ENCODE measurements around the gene AP3B1.

Gene AP3B1

GRCh38 chr5:77987988-77988387 is 306.5 kb downstream of the AP3B1 start:
- no peak overlapping the region for H3K4me3 ChIP-seq (ENCODE audit: low read depth in 1 of 2, low read length in 2 of 2)
- no peaks in the 10 kb centered on the region for H3K36me3 ChIP-seq (ENCODE audit: insufficient read depth, low read length)
- H3K27me3 ChIP-seq (ENCODE audit: insufficient read depth, low read length, poor library complexity): no peaks in the 10 kb centered on the region
- H3K9me3 ChIP-seq (ENCODE audit: insufficient read depth, low read length, severe bottlenecking): no peaks in the 10 kb centered on the region
- TF ChIP-seq CTCF (IDR thresholded peaks at IDR 0.05; ENCODE audit: borderline replicate concordance, extremely low read depth, low read length, poor library complexity, severe bottlenecking) (no peak), EZH2 (IDR thresholded peaks at IDR 0.05; ENCODE audit: borderline replicate concordance, low read depth, low read length, severe bottlenecking) (no peak)
- DNase-seq (no peak), ATAC-seq (ENCODE audit: insufficient read depth, low read depth) (no peak)
- no peaks in the 10 kb centered on the region for H3K4me1 ChIP-seq (ENCODE audit: insufficient read depth, low read length)
- no peaks in the 10 kb centered on the region for H4K20me1 ChIP-seq (ENCODE audit: insufficient read depth, low read length)
- no peak overlapping the region for H3K4me2 ChIP-seq (ENCODE audit: insufficient read depth, low read length)
- H3K79me2 ChIP-seq (ENCODE audit: insufficient read depth, low read length): no peaks in the 10 kb centered on the region
- H3K9ac ChIP-seq (ENCODE audit: low read depth, low read length): no peak overlapping the region
- no peak overlapping the region for H3K27ac ChIP-seq (ENCODE audit: low read length)
- no peak overlapping the region for H2AFZ ChIP-seq (ENCODE audit: low read depth, low read length)

- Histone ChIP-seq H3K9ac (ENCODE audit: low read depth, low read length) (no peak overlapping the region), H3K9me3 (ENCODE audit: insufficient read depth, low read length, severe bottlenecking) (no peaks in the 10 kb centered on the region), H3K36me3 (ENCODE audit: insufficient read depth, low read length) (no peaks in the 10 kb centered on the region), H3K79me2 (ENCODE audit: insufficient read depth, low read length) (no peaks in the 10 kb centered on the region), H3K4me1 (ENCODE audit: insufficient read depth, low read length) (no peaks in the 10 kb centered on the region), H3K27ac (ENCODE audit: low read length) (no peak overlapping the region), H3K4me2 (ENCODE audit: insufficient read depth, low read length) (no peak overlapping the region), H4K20me1 (ENCODE audit: insufficient read depth, low read length) (no peaks in the 10 kb centered on the region), H3K4me3 (ENCODE audit: low read depth in 1 of 2, low read length in 2 of 2) (no peak overlapping the region), H3K27me3 (ENCODE audit: insufficient read depth, low read length, poor library complexity) (no peaks in the 10 kb centered on the region), H2AFZ (ENCODE audit: low read depth, low read length) (no peak overlapping the region)
- no peak for ATAC-seq (ENCODE audit: insufficient read depth, low read depth)
- no peak for TF ChIP-seq CTCF (IDR thresholded peaks at IDR 0.05; ENCODE audit: borderline replicate concordance, extremely low read depth, low read length, poor library complexity, severe bottlenecking)
- no peak for TF ChIP-seq EZH2 (IDR thresholded peaks at IDR 0.05; ENCODE audit: borderline replicate concordance, low read depth, low read length, severe bottlenecking)
- DNase-seq: no peak
These were observed 307.2 kb downstream of the AP3B1 start for GRCh38 chr5:77987331-77987730.

- TF ChIP-seq CTCF (IDR thresholded peaks at IDR 0.05; ENCODE audit: borderline replicate concordance, extremely low read depth, low read length, poor library complexity, severe bottlenecking) (no peak), EZH2 (IDR thresholded peaks at IDR 0.05; ENCODE audit: borderline replicate concordance, low read depth, low read length, severe bottlenecking) (no peak)
- Histone ChIP-seq H3K36me3 (ENCODE audit: insufficient read depth, low read length) (no peaks in the 10 kb centered on the region), H3K27me3 (ENCODE audit: insufficient read depth, low read length, poor library complexity) (no peaks in the 10 kb centered on the region), H3K4me3 (ENCODE audit: low read depth in 1 of 2, low read length in 2 of 2) (no peak overlapping the region), H3K4me2 (ENCODE audit: insufficient read depth, low read length) (no peak overlapping the region), H3K9ac (ENCODE audit: low read depth, low read length) (no peak overlapping the region), H4K20me1 (ENCODE audit: insufficient read depth, low read length) (no peaks in the 10 kb centered on the region), H2AFZ (ENCODE audit: low read depth, low read length) (no peak overlapping the region), H3K27ac (ENCODE audit: low read length) (no peak overlapping the region), H3K9me3 (ENCODE audit: insufficient read depth, low read length, severe bottlenecking) (no peaks in the 10 kb centered on the region), H3K4me1 (ENCODE audit: insufficient read depth, low read length) (no peaks in the 10 kb centered on the region), H3K79me2 (ENCODE audit: insufficient read depth, low read length) (no peaks in the 10 kb centered on the region)
- ATAC-seq (ENCODE audit: insufficient read depth, low read depth) (no peak), DNase-seq (no peak)
These were observed 308.2 kb downstream of the AP3B1 start for GRCh38 chr5:77986261-77986660.

GRCh38 chr5:77985247-77985646 is 309.3 kb downstream of the AP3B1 start:
- H3K9ac ChIP-seq (ENCODE audit: low read depth, low read length): no peak overlapping the region
- H3K27ac ChIP-seq (ENCODE audit: low read length): no peak overlapping the region
- no peak overlapping the region for H2AFZ ChIP-seq (ENCODE audit: low read depth, low read length)
- H3K4me2 ChIP-seq (ENCODE audit: insufficient read depth, low read length): no peak overlapping the region
- H3K4me1 ChIP-seq (ENCODE audit: insufficient read depth, low read length): no peaks in the 10 kb centered on the region
- H3K27me3 ChIP-seq (ENCODE audit: insufficient read depth, low read length, poor library complexity): no peaks in the 10 kb centered on the region
- H3K36me3 ChIP-seq (ENCODE audit: insufficient read depth, low read length): no peaks in the 10 kb centered on the region
- DNase-seq (no peak), ATAC-seq (ENCODE audit: insufficient read depth, low read depth) (no peak)
- no peak for TF ChIP-seq CTCF (IDR thresholded peaks at IDR 0.05; ENCODE audit: borderline replicate concordance, extremely low read depth, low read length, poor library complexity, severe bottlenecking)
- no peak for TF ChIP-seq EZH2 (IDR thresholded peaks at IDR 0.05; ENCODE audit: borderline replicate concordance, low read depth, low read length, severe bottlenecking)
- H3K79me2 ChIP-seq (ENCODE audit: insufficient read depth, low read length): no peaks in the 10 kb centered on the region
- H3K9me3 ChIP-seq (ENCODE audit: insufficient read depth, low read length, severe bottlenecking): no peaks in the 10 kb centered on the region
- no peaks in the 10 kb centered on the region for H4K20me1 ChIP-seq (ENCODE audit: insufficient read depth, low read length)
- H3K4me3 ChIP-seq (ENCODE audit: low read depth in 1 of 2, low read length in 2 of 2): no peak overlapping the region
